Endothelial cell (in vitro differentiated cells): Measurements from ENCODE around the gene EPB41L1. TPM values are rescaled to one million over a fixed set of nuclear protein-coding genes. Genes with fewer than 3 reads are reported as not detected.

ENCODE experiments used
- DNase-seq: peaks from one replicate; pipeline ENCODE4 v3.0.0; 2021; ENCODE audit warnings: low spot score
- H3K27ac Mint-ChIP-seq: one replicate; pipeline ENCODE4 v1.8.0; 2021; ENCODE audit warnings: mixed read lengths, inconsistent platforms; ENCODE audit not compliant: unreplicated experiment
- H3K27me3 Mint-ChIP-seq: one replicate; pipeline ENCODE4 v1.8.0; 2021; ENCODE audit warnings: mild to moderate bottlenecking, moderate library complexity, mixed read lengths, inconsistent platforms; ENCODE audit not compliant: unreplicated experiment
- H3K36me3 Mint-ChIP-seq: one replicate; pipeline ENCODE4 v1.8.0; 2021; ENCODE audit warnings: mild to moderate bottlenecking, low read depth, mixed read lengths, inconsistent platforms; ENCODE audit not compliant: unreplicated experiment
- H3K4me1 Mint-ChIP-seq: one replicate; pipeline ENCODE4 v1.8.0; 2021; ENCODE audit warnings: mild to moderate bottlenecking, mixed read lengths, inconsistent platforms; ENCODE audit not compliant: unreplicated experiment
- H3K4me3 Mint-ChIP-seq: one replicate; pipeline ENCODE4 v1.8.0; 2021; ENCODE audit warnings: mild to moderate bottlenecking, mixed read lengths, inconsistent platforms; ENCODE audit not compliant: unreplicated experiment
- H3K9me3 Mint-ChIP-seq: one replicate; pipeline ENCODE4 v1.8.0; 2021; ENCODE audit warnings: mixed read lengths, inconsistent platforms; ENCODE audit not compliant: unreplicated experiment
- total RNA-seq: library from RNA; stranded (reverse); fragmentation: NEBNext Ultra II Directional; extraction: Animal tissue kit (Norgen Biotek cat#: 25700); gene quantifications from one replicate; pipeline ENCODE4 v1.2.1, GENCODE V29; 2021; ENCODE audit not compliant: unreplicated experiment
- TF ChIP-seq, protein P1 (sequence below): fragments of 200-600 bp; sonication (generic); IDR thresholded peaks from one replicate; pipeline ENCODE4 v1.5.0; 2021; ENCODE audit warnings: antibody characterized with exemption; ENCODE audit not compliant: unreplicated experiment

The EPB41L1 gene
- total RNA-seq, 1 donor from 2014 or later = 19.3 TPM

DNA sequence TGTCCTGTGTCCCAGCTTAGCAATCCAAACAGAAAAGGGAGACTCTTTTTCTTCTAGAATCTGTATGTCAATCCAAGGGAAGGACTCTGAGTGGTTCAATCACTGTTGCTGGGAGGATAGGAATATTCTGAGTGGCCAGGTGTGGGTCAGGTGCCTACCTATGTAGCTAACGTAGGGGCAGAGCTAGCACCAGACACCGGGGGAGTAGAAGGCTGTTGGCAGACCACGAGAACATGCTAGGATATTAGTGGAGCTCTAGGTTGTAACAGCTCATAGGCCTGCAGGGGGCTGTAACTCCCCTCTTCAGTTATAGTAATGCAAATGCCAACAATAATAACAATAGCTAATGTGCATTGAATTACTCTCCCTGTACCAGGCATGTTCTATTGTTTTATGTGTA is 39.8 kb upstream of the EPB41L1 start:
- TF ChIP-seq, protein P1, sequence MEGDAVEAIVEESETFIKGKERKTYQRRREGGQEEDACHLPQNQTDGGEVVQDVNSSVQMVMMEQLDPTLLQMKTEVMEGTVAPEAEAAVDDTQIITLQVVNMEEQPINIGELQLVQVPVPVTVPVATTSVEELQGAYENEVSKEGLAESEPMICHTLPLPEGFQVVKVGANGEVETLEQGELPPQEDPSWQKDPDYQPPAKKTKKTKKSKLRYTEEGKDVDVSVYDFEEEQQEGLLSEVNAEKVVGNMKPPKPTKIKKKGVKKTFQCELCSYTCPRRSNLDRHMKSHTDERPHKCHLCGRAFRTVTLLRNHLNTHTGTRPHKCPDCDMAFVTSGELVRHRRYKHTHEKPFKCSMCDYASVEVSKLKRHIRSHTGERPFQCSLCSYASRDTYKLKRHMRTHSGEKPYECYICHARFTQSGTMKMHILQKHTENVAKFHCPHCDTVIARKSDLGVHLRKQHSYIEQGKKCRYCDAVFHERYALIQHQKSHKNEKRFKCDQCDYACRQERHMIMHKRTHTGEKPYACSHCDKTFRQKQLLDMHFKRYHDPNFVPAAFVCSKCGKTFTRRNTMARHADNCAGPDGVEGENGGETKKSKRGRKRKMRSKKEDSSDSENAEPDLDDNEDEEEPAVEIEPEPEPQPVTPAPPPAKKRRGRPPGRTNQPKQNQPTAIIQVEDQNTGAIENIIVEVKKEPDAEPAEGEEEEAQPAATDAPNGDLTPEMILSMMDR = no peak
- Mint-ChIP-seq H3K9me3 (no peaks in the 10 kb centered on the region), H3K27ac (no peak overlapping the region), H3K27me3 (peaks cover 8% of the 10 kb centered on the region), H3K36me3 (peaks cover 4% of the 10 kb centered on the region), H3K4me1 (peaks cover 4% of the 10 kb centered on the region), H3K4me3 (no peak overlapping the region)
- no peak for DNase-seq

- no peak overlapping the region for H3K4me3 Mint-ChIP-seq
- H3K27ac Mint-ChIP-seq = no peak overlapping the region
Measured at GRCh38 chr20:36115925-36116324, 38.6 kb upstream of the EPB41L1 start.

GRCh38 chr20:36116807-36117441 is 37.6 kb upstream of the EPB41L1 start:
- H3K27me3 Mint-ChIP-seq = peaks cover 5% of the 10 kb centered on the region
- H3K4me1 Mint-ChIP-seq = peaks cover 4% of the 10 kb centered on the region
- DNase-seq = no peak
- no peaks in the 10 kb centered on the region for H3K36me3 Mint-ChIP-seq
- no peak overlapping the region for H3K4me3 Mint-ChIP-seq
- no peaks in the 10 kb centered on the region for H3K9me3 Mint-ChIP-seq
- H3K27ac Mint-ChIP-seq = no peak overlapping the region
- TF ChIP-seq, protein P1 = no peak

More at GRCh38 chr20:36115925-36116324, 38.6 kb upstream of the EPB41L1 start:
- H3K27me3 Mint-ChIP-seq = peaks cover 5% of the 10 kb centered on the region
- no peaks in the 10 kb centered on the region for H3K36me3 Mint-ChIP-seq
- TF ChIP-seq, protein P1 = no peak
- H3K4me1 Mint-ChIP-seq = peaks cover 4% of the 10 kb centered on the region
- DNase-seq = no peak
- no peaks in the 10 kb centered on the region for H3K9me3 Mint-ChIP-seq

DNA sequence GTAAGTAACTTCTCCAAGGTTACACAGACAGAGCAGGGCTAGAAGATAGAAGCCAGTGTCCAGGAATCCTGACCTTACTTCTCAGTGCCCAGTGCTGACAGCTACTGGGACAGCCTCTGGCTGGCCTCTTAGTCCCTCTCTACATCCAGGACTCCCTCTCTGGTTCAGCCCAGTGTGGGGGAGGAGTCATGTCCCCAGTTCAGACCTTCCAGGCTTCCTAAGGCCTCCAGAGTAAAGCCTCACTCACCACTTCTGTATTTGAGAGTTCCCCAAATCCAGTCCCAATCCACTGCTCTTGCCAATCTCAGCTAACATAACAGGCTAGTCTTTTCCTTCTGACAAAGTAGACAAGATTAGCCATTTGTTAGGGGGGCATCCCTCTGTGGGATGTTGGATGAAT is 36.9 kb upstream of the EPB41L1 start:
- H3K9me3 Mint-ChIP-seq = no peaks in the 10 kb centered on the region
- TF ChIP-seq, protein P1 = no peak
- peaks cover 4% of the 10 kb centered on the region for H3K4me1 Mint-ChIP-seq
- H3K27me3 Mint-ChIP-seq = peaks cover 4% of the 10 kb centered on the region
- DNase-seq = no peak
- H3K36me3 Mint-ChIP-seq = no peaks in the 10 kb centered on the region
- H3K27ac Mint-ChIP-seq = no peak overlapping the region
- H3K4me3 Mint-ChIP-seq = no peak overlapping the region

GRCh38 chr20:36118371-36118770 is 36.2 kb upstream of the EPB41L1 start:
- Mint-ChIP-seq H3K36me3 (no peaks in the 10 kb centered on the region), H3K27me3 (peaks cover 5% of the 10 kb centered on the region)
- TF ChIP-seq, protein P1 = no peak

More at GRCh38 chr20:36118371-36118770, 36.2 kb upstream of the EPB41L1 start:
- DNase-seq = no peak
- no peak overlapping the region for H3K4me3 Mint-ChIP-seq
- no peaks in the 10 kb centered on the region for H3K9me3 Mint-ChIP-seq
- H3K4me1 Mint-ChIP-seq = peaks cover 4% of the 10 kb centered on the region
- H3K27ac Mint-ChIP-seq = no peak overlapping the region
